ENCODE measurements around the gene PNPLA5. TPM values are rescaled to one million over a fixed set of nuclear protein-coding genes. Genes with fewer than 3 reads are reported as not detected.

The PNPLA5 gene
- total RNA-seq, 1 donor from 2014 or later = not detected

GRCh38 chr22:43901976-43902643, 10.3 kb upstream of the PNPLA5 start:
- DNase-seq (ENCODE audit: low read depth in 2 of 2) = no peak

GRCh38 chr22:43900206-43900605, 8.4 kb upstream of the PNPLA5 start:
- no peak for DNase-seq (ENCODE audit: low read depth in 2 of 2)

GRCh38 chr22:43897751-43898261, 6.0 kb upstream of the PNPLA5 start:
- no peak for DNase-seq (ENCODE audit: low read depth in 2 of 2)

DNA sequence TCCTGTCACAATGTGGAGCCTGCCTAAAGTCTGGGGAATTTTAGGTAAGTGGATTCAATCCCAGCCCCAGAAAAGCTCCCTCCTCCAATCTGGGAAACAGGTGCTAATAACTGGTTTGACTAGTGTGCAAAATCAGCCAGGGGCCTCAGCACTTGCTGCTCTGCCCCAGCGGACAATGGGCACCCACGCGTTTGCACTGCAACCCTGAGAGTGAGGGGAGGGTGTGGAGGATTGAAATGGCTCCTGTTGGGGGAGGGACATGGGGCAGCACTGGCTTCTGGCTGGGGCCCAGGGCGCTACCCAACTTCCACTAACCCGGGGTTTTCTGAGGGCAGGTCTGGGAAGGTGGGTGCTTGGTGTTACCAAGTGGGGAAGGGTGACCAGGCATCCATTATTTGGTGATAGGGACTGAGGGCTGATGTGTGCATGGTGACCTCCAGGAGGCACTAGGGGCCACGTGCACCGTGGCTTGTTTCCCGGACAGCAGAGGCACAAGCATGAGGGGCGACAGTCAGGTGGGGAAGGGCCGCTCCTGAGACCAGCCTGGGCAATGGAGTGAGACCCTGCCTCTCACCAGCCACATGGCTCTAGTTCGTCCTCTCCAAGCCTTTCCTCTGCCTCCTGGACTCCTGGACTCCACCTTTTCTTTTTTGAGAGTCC, 4.3 kb upstream of the PNPLA5 start:
- DNase-seq (ENCODE audit: low read depth in 2 of 2) = no peak

GRCh38 chr22:43894122-43894521, 2.3 kb upstream of the PNPLA5 start:
- no peak for DNase-seq (ENCODE audit: low read depth in 2 of 2)

DNA sequence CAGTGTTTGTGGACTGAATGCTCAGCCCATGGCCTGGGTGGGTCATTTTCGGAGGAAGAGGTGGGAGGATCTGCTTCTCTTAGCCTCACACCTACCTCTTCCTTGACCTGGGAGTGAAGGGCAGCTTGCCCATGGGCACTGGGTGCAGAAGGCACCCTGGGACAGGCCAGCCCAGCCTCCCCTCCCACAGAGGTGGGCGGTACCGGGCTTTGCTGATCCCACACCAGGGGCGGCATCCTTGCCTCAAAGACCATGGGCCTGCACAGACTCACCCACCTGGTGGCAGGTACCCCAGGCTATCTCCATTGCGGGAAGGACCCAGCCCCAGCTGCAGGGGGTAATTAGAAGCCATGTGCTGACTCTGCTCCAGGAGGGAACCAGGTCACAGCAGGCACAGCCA, 1.5 kb upstream of the PNPLA5 start:
- no peak for DNase-seq (ENCODE audit: low read depth in 2 of 2)

- DNase-seq (ENCODE audit: low read depth in 2 of 2) = no peak
These were observed 526 bp upstream of the PNPLA5 start for GRCh38 chr22:43892183-43892894.

GRCh38 chr22:43890901-43891331, 897 bp downstream of the PNPLA5 start:
- DNase-seq (ENCODE audit: low read depth in 2 of 2) = no peak

DNA sequence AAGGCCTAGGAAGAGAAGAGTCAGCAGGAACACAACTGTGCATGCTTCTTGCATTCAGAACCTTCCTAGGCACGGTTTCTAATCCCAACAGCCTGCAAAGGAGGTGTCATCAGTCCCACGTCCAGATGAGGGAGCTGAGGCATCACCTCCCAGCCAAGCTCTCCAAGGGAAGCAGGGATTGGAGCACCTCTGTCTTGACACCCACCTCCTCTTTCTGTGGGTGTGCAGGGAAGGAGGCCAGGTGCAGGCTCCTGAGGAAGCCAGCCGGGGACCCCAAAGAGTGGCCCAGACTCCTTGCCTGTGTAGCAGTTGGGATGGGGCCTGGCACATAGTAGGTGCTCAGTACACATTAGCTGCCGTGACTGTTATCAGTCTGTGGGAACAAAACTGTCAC, 2.0 kb downstream of the PNPLA5 start:
- no peak for DNase-seq (ENCODE audit: low read depth in 2 of 2)

GRCh38 chr22:43889201-43889859, 2.5 kb downstream of the PNPLA5 start:
- DNase-seq (ENCODE audit: low read depth in 2 of 2) = no peak

DNA sequence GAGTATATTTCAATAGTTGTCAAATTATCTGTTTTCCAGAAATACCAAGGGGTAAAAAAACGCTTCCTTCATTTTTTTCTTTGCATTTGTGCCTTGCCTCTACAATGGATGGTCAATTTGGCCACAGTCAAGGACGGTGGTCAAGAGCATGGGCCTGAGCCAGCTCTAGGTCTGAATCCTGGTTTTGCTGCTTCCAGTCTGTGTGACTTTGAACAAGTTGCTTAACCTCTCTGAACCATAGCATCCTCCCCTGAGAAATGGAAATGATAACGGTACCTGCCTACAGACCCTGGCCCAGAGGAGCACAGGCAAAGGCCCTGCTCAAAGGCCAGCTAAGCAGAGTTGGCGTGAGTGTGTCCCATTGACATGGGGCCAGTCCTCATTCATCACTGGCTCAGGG, 3.1 kb downstream of the PNPLA5 start:
- DNase-seq (ENCODE audit: low read depth in 2 of 2) = no peak

DNA sequence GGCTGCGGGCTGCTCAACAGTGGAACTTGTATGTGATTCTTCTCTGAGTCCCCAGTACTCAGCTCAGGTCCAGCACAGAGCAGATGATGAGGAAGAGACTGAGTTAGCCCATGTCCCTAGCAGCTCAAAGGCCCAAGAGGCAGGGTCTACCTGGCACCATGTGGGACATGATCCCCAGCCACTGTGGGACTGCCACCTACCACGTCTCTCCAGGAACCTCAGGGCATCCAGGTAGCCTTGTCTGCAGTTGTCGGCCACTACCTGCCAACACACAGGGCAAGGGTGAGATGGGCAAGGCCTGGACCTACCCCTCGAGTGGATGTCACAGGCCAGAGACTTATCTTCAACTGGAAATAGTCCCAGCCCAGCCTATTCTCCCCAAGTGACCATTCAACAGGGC, 4.4 kb downstream of the PNPLA5 start:
- DNase-seq (ENCODE audit: low read depth in 2 of 2) = no peak

GRCh38 chr22:43886231-43886630, 5.6 kb downstream of the PNPLA5 start:
- DNase-seq (ENCODE audit: low read depth in 2 of 2) = no peak

DNA sequence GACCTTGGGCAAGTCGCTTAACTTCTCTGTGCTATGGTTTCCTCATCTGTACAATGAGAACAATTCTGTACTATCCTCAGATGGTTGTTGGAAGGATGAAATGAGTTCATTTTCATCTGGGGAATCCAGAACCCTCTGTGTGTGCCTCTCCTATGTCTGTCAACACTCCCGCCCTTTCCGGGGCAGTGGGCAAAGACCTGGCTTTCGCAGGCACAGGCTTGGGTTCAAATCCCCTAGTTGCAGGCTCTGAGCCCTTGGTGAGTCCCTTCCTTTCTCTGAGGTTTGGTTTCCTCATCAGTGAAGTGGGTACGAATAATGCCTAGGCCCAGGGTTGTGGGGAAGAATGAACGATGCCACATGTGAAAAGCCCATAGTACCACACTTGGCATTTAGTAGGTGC, 6.0 kb downstream of the PNPLA5 start:
- DNase-seq (ENCODE audit: low read depth in 2 of 2) = no peak

- DNase-seq (ENCODE audit: low read depth in 2 of 2) = no peak
These were observed 6.5 kb downstream of the PNPLA5 start for GRCh38 chr22:43885319-43885671.

- DNase-seq (ENCODE audit: low read depth in 2 of 2) = peak; percentile 7 to 37
These were observed 7.1 kb downstream of the PNPLA5 start for GRCh38 chr22:43884600-43885318.

DNA sequence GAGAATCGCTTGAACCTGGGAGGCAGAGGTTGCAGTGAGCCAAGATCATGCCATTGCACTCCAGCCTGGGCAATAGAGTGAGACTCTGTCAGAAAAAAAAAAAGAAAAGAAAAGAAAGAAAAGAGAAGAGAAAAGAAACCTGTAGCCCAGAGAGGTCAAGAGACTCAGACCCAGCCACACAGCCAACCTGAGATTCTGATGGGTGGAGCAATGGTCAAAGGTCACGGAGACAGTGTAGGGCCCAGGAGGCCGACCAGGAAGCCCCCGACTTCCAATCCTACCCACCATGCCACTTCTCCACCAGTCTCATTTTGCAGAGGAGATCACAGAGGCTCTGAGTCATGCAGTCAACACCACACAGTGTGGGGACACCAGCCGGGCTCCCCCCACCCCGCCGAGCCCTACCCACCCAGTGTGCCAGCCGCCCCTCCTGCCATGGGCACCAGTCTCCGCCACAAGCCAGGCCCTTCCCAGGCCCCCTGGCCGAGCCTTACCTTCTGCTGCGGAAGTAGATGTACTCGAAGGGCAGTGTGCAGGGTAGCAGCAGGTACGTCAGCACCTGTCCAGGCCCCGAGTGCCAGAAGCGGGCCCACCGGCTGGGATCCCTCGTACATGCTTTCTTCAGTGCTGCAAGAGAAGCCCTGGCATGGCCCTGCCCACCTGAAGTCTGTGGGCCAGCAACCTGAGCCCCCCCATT, 7.9 kb downstream of the PNPLA5 start:
- DNase-seq (ENCODE audit: low read depth in 2 of 2) = no peak

DNA sequence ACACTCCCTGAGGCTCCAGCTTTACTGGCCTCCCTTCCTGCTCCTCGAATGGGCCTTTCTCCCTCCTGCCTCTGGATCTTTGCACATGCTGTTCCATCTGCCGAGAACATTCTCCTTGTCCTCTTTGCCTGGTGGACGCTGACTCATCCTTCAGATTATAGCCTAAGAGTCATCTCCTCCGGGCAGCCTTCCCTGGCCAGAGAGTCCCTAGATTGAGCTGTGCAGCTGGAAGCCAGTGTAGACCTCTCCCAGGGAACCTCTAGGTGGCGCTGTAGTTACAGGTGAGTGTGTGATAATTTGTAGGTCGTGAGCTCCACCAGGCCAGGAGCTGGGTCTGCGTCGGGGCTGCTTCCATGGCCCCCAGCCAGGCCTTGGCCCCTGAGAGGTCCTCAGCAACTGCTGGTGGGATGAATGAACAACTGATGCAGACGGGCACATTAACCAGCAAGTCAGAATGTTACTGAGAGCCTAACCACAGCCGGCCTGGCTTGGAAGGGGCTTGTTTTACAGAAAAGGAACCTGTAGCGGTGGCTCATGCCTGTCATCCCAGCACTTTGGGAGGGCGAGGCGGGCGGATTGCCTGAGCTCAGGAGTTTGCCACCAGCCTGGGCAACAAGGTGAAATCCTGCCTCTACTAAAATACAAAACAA, 8.7 kb downstream of the PNPLA5 start:
- peak; percentile 43 to 73 for DNase-seq (ENCODE audit: low read depth in 2 of 2)

GRCh38 chr22:43882122-43882767, 9.6 kb downstream of the PNPLA5 start:
- no peak for DNase-seq (ENCODE audit: low read depth in 2 of 2)

Data from dermis microvascular lymphatic vessel endothelial cell (primary cell).